ENCODE measurements around the gene GABRG3. TPM values are rescaled to one million over a fixed set of nuclear protein-coding genes. Genes with fewer than 3 reads are reported as not detected.

Gene GABRG3
- total and polyA plus RNA-seq, 10 of the 15 experiments (the other 5 are each of a cell fraction or from before 2014, with no cell fraction given), result 0.15 TPM; not detected in 9

DNA sequence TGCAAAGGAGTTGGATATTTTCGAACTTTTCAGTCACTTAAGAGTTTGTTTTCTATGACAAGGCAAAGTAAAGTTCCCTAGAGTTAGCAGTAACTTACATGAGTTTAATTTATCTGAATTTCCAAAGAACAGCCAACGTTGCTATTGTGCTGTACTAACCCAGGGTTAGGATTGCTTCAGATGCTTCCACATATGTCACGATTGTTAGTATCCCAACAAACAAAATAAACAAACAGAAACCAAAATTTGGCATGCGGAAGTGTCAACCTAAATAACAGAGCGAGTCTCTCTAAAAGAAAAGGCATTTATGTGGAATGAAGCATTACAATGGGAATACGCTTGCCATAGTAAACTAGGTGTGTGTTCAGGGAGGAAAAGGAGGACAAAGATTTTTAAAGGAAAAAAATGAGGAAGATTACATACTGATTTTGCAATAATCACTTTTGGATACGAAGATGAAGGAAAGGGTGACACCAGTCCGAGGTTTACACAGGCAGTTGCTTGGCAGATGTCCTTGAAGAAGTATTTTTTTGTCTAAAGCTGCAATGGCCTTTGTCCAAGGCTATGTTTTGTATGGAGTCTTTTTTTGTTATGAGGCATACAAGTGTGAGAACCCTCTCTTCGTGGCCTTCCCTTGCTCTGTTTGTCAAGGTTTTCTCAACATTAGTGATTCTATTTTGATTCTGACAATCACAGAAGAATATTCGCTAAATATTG, 267.9 kb downstream of the GABRG3 start:
- FAIRE-seq, result no peak
- no peaks in the 10 kb centered on the region for H3K79me2 ChIP-seq (ENCODE audit: control insufficient read depth, insufficient read depth, low read length)
- no peaks in the 10 kb centered on the region; the same call in 2 of the 3 replicates for H3K9me3 ChIP-seq (replicated peaks; ENCODE audit: control insufficient read depth, insufficient read depth, low read length)
- in situ Hi-C loops (cut with MboI) (no loop called here), intact Hi-C loops (cut with micrococcal nuclease; ENCODE audit: unreplicated experiment) (no loop called here)
- ChIA-PET SMC1A (ENCODE audit: uncharacterized antibody, unreplicated experiment) (no interaction called here), RAD21 (ENCODE audit: unreplicated experiment) (no interaction called here), POLR2A (no interaction called here), CTCF (no interaction called here)
- H3K4me3 ChIP-seq, result no peak overlapping the region
- no peaks in the 10 kb centered on the region for H3K4me1 ChIP-seq (ENCODE audit: control insufficient read depth, insufficient read depth, low read length)
- H3K4me2 ChIP-seq (ENCODE audit: control insufficient read depth, insufficient read depth), result no peak overlapping the region
- no peaks in the 10 kb centered on the region for H3K36me3 ChIP-seq (ENCODE audit: control insufficient read depth in 2 of 2, insufficient read depth in 2 of 2, low read length in 1 of 2)
- no peak for ATAC-seq
- no peaks in the 10 kb centered on the region for H4K20me1 ChIP-seq (ENCODE audit: control insufficient read depth, insufficient read depth)
- H3K27ac ChIP-seq (ENCODE audit: control insufficient read depth, insufficient read depth), result no peak overlapping the region
- H3K27me3 ChIP-seq (replicated peaks in 1 of 2; ENCODE audit: control insufficient read depth in 2 of 2, insufficient read depth in 2 of 2, low read length in 1 of 2), result no peaks in the 10 kb centered on the region
- DNase-seq (ENCODE audit: low read depth, low spot score), result no peak
- no peak overlapping the region for H3K9ac ChIP-seq (ENCODE audit: control insufficient read depth, insufficient read depth, low read length)
- 5% methylated on average over 10 of the region's 10 CpGs for WGBS (ENCODE audit: insufficient coverage, insufficient replicate concordance, low lambda C conversion rate, missing lambda C conversion rate)
- no TSS peak for BruUV-seq (replicated peaks)
- H2AFZ ChIP-seq (ENCODE audit: control insufficient read depth, low read depth, low read length), result no peak overlapping the region
- TF ChIP-seq CEBPB (IDR thresholded peaks at IDR 0.05; ENCODE audit: borderline replicate concordance in 1 of 2, low read depth in 2 of 2, low read length in 2 of 2) (no peak), ZNF24 (IDR thresholded peaks at IDR 0.05) (no peak), CHD1 (IDR thresholded peaks at IDR 0.05; ENCODE audit: low read depth, low read length) (no peak), ZNF217 (IDR thresholded peaks at IDR 0.05) (no peak), PAX8 (IDR thresholded peaks at IDR 0.05) (no peak), MTA2 (IDR thresholded peaks at IDR 0.05; ENCODE audit: low read depth) (no peak), ZNF622 (IDR thresholded peaks at IDR 0.05) (no peak), SMAD5 (IDR thresholded peaks at IDR 0.05; ENCODE audit: low read depth) (no peak), ASH2L (IDR thresholded peaks at IDR 0.05; ENCODE audit: borderline replicate concordance, low read depth) (no peak)
- TF ChIP-seq, protein P1, sequence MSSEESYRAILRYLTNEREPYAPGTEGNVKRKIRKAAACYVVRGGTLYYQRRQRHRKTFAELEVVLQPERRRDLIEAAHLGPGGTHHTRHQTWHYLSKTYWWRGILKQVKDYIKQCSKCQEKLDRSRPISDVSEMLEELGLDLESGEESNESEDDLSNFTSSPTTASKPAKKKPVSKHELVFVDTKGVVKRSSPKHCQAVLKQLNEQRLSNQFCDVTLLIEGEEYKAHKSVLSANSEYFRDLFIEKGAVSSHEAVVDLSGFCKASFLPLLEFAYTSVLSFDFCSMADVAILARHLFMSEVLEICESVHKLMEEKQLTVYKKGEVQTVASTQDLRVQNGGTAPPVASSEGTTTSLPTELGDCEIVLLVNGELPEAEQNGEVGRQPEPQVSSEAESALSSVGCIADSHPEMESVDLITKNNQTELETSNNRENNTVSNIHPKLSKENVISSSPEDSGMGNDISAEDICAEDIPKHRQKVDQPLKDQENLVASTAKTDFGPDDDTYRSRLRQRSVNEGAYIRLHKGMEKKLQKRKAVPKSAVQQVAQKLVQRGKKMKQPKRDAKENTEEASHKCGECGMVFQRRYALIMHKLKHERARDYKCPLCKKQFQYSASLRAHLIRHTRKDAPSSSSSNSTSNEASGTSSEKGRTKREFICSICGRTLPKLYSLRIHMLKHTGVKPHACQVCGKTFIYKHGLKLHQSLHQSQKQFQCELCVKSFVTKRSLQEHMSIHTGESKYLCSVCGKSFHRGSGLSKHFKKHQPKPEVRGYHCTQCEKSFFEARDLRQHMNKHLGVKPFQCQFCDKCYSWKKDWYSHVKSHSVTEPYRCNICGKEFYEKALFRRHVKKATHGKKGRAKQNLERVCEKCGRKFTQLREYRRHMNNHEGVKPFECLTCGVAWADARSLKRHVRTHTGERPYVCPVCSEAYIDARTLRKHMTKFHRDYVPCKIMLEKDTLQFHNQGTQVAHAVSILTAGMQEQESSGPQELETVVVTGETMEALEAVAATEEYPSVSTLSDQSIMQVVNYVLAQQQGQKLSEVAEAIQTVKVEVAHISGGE (CRISPR knock-in tag; IDR thresholded peaks at IDR 0.05), result no peak
- TF ChIP-seq, protein P2, sequence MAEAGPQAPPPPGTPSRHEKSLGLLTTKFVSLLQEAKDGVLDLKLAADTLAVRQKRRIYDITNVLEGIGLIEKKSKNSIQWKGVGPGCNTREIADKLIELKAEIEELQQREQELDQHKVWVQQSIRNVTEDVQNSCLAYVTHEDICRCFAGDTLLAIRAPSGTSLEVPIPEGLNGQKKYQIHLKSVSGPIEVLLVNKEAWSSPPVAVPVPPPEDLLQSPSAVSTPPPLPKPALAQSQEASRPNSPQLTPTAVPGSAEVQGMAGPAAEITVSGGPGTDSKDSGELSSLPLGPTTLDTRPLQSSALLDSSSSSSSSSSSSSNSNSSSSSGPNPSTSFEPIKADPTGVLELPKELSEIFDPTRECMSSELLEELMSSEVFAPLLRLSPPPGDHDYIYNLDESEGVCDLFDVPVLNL (IDR thresholded peaks at IDR 0.05; ENCODE audit: low read depth, low read length), result no peak
- TF ChIP-seq, protein P3, sequence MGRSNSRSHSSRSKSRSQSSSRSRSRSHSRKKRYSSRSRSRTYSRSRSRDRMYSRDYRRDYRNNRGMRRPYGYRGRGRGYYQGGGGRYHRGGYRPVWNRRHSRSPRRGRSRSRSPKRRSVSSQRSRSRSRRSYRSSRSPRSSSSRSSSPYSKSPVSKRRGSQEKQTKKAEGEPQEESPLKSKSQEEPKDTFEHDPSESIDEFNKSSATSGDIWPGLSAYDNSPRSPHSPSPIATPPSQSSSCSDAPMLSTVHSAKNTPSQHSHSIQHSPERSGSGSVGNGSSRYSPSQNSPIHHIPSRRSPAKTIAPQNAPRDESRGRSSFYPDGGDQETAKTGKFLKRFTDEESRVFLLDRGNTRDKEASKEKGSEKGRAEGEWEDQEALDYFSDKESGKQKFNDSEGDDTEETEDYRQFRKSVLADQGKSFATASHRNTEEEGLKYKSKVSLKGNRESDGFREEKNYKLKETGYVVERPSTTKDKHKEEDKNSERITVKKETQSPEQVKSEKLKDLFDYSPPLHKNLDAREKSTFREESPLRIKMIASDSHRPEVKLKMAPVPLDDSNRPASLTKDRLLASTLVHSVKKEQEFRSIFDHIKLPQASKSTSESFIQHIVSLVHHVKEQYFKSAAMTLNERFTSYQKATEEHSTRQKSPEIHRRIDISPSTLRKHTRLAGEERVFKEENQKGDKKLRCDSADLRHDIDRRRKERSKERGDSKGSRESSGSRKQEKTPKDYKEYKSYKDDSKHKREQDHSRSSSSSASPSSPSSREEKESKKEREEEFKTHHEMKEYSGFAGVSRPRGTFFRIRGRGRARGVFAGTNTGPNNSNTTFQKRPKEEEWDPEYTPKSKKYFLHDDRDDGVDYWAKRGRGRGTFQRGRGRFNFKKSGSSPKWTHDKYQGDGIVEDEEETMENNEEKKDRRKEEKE (IDR thresholded peaks at IDR 0.05), result no peak
- TF ChIP-seq, protein P4, sequence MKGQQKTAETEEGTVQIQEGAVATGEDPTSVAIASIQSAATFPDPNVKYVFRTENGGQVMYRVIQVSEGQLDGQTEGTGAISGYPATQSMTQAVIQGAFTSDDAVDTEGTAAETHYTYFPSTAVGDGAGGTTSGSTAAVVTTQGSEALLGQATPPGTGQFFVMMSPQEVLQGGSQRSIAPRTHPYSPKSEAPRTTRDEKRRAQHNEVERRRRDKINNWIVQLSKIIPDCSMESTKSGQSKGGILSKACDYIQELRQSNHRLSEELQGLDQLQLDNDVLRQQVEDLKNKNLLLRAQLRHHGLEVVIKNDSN (IDR thresholded peaks at IDR 0.05; ENCODE audit: borderline replicate concordance, extremely low read length, insufficient read depth, low read depth, low read length), result no peak
- TF ChIP-seq, protein P5, sequence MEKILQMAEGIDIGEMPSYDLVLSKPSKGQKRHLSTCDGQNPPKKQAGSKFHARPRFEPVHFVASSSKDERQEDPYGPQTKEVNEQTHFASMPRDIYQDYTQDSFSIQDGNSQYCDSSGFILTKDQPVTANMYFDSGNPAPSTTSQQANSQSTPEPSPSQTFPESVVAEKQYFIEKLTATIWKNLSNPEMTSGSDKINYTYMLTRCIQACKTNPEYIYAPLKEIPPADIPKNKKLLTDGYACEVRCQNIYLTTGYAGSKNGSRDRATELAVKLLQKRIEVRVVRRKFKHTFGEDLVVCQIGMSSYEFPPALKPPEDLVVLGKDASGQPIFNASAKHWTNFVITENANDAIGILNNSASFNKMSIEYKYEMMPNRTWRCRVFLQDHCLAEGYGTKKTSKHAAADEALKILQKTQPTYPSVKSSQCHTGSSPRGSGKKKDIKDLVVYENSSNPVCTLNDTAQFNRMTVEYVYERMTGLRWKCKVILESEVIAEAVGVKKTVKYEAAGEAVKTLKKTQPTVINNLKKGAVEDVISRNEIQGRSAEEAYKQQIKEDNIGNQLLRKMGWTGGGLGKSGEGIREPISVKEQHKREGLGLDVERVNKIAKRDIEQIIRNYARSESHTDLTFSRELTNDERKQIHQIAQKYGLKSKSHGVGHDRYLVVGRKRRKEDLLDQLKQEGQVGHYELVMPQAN (conservative IDR thresholded peaks at IDR 0.05), result no peak
